HL-60 (cell line): ENCODE measurements around the gene REEP1.

Source experiments
- DNase-seq, 2 experiments: peaks; one replicate each; pipeline ENCODE4 v3.0.0-alpha.2; 2010 to 2020; ENCODE audit warnings: low read depth in 1 of 2, low spot score in 1 of 2
- H3K27ac ChIP-seq: fragments of 250-450 bp; sonication (Bioruptor Pico); replicated peaks from 2 replicates; pipeline ENCODE4 v1.5.1; 2020; ENCODE audit warnings: mild to moderate bottlenecking, moderate library complexity
- H3K27me3 ChIP-seq: fragments of 250-450 bp; sonication (Bioruptor Pico); 2 replicates; pipeline ENCODE4 v1.5.1; 2021; ENCODE audit warnings: mild to moderate bottlenecking, moderate library complexity; ENCODE audit not compliant: insufficient read depth, poor library complexity, severe bottlenecking
- H3K4me3 ChIP-seq: replicated peaks from 2 replicates; pipeline ENCODE4 v1.5.1; 2011; ENCODE audit warnings: mild to moderate bottlenecking, control low read depth, low read length; ENCODE audit not compliant: insufficient read depth
- GABPA ChIP-seq: IDR thresholded peaks from 2 replicates; pipeline ENCODE4 v1.6.1; 2012; ENCODE audit warnings: low read depth
- POLR2AphosphoS5 ChIP-seq: IDR thresholded peaks from 2 replicates; pipeline ENCODE4 v1.6.1; 2012; ENCODE audit warnings: low read depth
- SPI1 ChIP-seq: IDR thresholded peaks from 2 replicates; pipeline ENCODE4 v1.6.1; 2012; ENCODE audit warnings: low read depth, mild to moderate bottlenecking, borderline replicate concordance
- TF ChIP-seq, protein P1 (sequence below): IDR thresholded peaks from one replicate; pipeline ENCODE4 v1.5.1; 2011; ENCODE audit warnings: low read length, control low read depth, inconsistent platforms; ENCODE audit not compliant: insufficient read depth
- TF ChIP-seq, protein P2 (sequence below): IDR thresholded peaks from 2 replicates; pipeline ENCODE4 v1.6.1; 2012; ENCODE audit warnings: low read depth; ENCODE audit not compliant: insufficient replicate concordance

The REEP1 gene

DNA sequence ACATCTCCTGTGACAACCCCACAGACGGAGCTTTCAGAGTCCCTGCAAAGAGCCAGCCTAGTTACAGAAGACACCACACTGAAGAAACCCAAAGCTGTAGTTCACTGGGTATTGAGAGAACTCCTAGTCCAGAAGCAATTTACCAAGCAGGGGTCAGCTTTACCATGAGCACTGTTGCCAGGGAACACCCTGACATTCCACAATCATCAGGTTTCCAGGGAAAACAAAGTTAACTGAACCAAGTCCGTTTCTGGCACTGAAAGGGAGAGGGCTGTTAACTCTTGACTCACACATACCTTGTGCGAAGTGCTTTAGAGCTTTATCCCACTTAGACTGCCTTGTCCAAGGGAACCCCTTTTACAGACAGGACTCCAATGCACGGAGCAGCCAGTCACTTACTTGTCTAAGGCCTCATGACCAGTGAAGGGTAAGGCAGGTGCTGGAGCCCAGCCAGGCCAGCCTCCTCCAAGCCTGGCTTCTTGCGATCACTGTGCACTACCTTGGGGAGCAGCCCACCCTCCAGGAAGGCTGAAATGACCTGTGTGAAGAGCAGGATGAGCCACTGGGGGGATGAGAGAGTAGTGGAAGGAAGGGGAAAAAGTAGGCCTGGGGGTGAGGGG, 53.9 kb downstream of the REEP1 start:
- H3K27ac ChIP-seq: no peak overlapping the region
- TF ChIP-seq SPI1: no peak
- no peak for DNase-seq
- H3K4me3 ChIP-seq: no peak overlapping the region
- no peaks in the 10 kb centered on the region for H3K27me3 ChIP-seq

DNA sequence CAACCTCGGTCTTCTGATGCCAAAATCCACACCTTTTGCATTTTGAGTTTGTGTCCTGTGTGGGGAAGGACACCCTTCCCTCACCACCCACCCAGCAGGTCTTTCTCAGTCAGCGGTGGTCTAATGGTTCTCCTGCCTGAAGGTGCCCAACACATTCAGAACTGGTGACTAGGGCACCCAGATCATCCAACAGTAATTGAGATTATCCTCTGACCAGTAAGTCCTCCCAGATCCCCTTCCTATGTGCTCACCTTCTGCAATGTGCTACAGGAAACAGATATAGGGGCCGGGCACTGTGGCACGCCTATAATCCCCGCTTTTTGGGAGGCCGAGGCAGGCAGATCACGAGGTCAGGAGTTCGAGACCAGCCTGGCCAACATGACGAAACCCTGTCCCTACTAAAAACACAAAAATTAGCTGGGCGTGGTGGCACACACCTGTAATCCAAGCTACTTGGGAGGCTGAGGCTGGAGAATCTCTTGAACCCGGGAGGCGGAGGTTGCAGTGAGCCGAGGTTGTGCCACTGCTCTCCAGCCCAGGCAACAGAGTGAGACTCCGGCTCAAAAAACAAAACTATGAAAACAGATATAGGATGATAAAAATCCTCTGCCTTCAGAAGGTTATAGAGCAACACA, 56.2 kb downstream of the REEP1 start:
- no peaks in the 10 kb centered on the region for H3K27me3 ChIP-seq
- TF ChIP-seq POLR2AphosphoS5 (no peak), GABPA (no peak), SPI1 (no peak)
- TF ChIP-seq, protein P1, sequence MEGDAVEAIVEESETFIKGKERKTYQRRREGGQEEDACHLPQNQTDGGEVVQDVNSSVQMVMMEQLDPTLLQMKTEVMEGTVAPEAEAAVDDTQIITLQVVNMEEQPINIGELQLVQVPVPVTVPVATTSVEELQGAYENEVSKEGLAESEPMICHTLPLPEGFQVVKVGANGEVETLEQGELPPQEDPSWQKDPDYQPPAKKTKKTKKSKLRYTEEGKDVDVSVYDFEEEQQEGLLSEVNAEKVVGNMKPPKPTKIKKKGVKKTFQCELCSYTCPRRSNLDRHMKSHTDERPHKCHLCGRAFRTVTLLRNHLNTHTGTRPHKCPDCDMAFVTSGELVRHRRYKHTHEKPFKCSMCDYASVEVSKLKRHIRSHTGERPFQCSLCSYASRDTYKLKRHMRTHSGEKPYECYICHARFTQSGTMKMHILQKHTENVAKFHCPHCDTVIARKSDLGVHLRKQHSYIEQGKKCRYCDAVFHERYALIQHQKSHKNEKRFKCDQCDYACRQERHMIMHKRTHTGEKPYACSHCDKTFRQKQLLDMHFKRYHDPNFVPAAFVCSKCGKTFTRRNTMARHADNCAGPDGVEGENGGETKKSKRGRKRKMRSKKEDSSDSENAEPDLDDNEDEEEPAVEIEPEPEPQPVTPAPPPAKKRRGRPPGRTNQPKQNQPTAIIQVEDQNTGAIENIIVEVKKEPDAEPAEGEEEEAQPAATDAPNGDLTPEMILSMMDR: no peak
- TF ChIP-seq, protein P2, sequence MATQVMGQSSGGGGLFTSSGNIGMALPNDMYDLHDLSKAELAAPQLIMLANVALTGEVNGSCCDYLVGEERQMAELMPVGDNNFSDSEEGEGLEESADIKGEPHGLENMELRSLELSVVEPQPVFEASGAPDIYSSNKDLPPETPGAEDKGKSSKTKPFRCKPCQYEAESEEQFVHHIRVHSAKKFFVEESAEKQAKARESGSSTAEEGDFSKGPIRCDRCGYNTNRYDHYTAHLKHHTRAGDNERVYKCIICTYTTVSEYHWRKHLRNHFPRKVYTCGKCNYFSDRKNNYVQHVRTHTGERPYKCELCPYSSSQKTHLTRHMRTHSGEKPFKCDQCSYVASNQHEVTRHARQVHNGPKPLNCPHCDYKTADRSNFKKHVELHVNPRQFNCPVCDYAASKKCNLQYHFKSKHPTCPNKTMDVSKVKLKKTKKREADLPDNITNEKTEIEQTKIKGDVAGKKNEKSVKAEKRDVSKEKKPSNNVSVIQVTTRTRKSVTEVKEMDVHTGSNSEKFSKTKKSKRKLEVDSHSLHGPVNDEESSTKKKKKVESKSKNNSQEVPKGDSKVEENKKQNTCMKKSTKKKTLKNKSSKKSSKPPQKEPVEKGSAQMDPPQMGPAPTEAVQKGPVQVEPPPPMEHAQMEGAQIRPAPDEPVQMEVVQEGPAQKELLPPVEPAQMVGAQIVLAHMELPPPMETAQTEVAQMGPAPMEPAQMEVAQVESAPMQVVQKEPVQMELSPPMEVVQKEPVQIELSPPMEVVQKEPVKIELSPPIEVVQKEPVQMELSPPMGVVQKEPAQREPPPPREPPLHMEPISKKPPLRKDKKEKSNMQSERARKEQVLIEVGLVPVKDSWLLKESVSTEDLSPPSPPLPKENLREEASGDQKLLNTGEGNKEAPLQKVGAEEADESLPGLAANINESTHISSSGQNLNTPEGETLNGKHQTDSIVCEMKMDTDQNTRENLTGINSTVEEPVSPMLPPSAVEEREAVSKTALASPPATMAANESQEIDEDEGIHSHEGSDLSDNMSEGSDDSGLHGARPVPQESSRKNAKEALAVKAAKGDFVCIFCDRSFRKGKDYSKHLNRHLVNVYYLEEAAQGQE: no peak
- H3K4me3 ChIP-seq: no peak overlapping the region
- H3K27ac ChIP-seq: no peak overlapping the region
- DNase-seq: no peak

DNA sequence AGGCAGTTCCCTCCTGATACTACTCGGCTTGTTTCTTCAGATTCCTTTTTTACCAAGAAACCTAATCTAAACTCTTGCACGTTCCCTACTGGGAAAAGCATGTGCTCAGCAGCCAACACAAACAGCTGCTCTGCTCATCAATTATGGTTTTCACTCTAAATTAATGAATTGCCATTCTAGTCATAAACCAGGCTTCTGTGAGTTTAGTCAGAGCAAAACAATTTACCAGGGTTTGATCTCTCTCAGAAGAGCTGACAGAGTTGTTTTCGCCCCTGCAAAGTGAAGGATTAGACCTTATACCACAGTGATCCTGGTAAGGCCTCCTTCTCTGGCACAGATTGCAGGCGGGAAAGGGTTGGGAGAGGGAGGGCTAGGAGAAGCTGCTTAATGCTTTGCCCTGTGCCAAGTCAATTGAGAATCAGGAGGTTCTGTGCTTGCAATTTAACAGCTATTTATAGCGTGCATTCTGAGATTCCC, 57.2 kb downstream of the REEP1 start:
- H3K27ac ChIP-seq: no peak overlapping the region
- DNase-seq: no peak
- TF ChIP-seq SPI1 (no peak), POLR2AphosphoS5 (no peak), GABPA (no peak)
- TF ChIP-seq, protein P1: no peak
- TF ChIP-seq, protein P2: no peak
- no peak overlapping the region for H3K4me3 ChIP-seq
- no peaks in the 10 kb centered on the region for H3K27me3 ChIP-seq

DNA sequence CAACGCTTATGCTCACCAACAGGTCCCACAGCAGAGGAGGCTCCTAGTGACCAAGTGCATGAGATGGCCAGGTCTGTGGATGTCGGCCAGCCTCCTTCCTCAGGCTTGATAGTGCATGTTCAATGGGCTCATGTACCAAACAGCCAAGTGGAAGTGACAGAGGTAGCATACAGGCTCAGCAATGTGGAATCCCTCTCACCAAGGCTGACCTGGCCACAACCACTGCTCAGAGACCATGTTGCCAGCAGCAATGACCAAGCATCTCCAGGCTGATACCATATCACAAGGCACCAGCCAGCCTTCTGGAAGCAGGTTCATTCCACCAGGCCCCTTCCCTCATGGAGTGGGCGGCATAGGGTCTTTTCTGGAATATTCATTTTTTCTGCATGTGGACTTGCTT, 61.5 kb downstream of the REEP1 start:
- H3K4me3 ChIP-seq: no peak overlapping the region

More for the DNA sequence above, 61.5 kb downstream of the REEP1 start:
- Histone ChIP-seq H3K27me3 (no peaks in the 10 kb centered on the region), H3K27ac (no peak overlapping the region)
- TF ChIP-seq, protein P1: no peak
- TF ChIP-seq, protein P2: no peak
- TF ChIP-seq GABPA (no peak), SPI1 (no peak), POLR2AphosphoS5 (no peak)
- DNase-seq: no peak
